ENCODE measurements around the gene STK24.

STK24 gene

GRCh38 chr13:98509271-98510155, 67.4 kb downstream of the STK24 start:
- no peak for DNase-seq (ENCODE audit: low read depth)

- DNase-seq (ENCODE audit: low read depth) = no peak
Measured at GRCh38 chr13:98508685-98509084, 68.2 kb downstream of the STK24 start.

- no peak for DNase-seq (ENCODE audit: low read depth)
Measured at GRCh38 chr13:98508280-98508679, 68.6 kb downstream of the STK24 start.

- no peak for DNase-seq (ENCODE audit: low read depth)
Measured at GRCh38 chr13:98507282-98507797, 69.6 kb downstream of the STK24 start.

DNA sequence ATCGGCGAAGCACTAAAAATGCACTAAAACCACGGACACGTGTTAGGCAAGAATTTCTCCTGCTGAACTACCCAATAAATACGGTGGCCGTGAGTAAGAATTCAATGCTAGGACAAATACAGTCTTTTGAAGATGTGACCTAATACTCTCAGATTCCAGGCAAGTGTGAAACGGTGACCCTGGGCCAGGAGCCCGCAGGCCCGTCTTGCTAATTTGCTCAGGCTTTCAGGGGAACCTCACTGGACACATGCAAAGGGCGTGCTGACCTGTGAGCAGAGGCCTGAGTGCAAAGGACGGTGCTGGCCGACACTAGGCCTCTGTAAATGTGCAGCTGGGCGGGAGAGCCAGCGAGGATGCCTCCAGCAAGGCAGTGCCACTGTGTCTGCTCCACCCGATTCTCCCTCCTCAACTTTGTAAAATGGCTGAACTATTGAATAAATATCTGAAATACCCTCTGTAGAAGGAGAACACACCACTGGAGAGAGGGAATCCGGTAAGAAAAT, 70.1 kb downstream of the STK24 start:
- DNase-seq (ENCODE audit: low read depth) = no peak

DNA sequence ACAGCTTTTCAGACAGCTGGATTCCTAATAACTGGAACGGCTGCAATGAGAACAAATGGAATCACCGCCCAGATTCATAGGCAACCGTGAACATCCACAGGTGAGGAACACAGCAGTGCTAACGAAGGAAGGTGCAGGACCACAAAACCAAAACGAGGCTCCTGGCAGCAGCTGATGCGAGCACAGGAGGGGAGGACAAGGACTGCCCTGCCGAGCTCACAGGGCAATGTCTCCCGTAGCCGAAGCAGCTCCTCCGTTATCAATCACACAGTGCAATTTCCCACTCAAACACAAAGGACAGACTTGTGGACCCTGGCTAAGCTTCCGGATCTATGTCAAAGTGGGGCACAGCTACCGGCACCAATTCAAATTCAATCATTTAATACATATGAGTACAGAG, 70.6 kb downstream of the STK24 start:
- no peak for DNase-seq (ENCODE audit: low read depth)

GRCh38 chr13:98505217-98505616, 71.7 kb downstream of the STK24 start:
- DNase-seq (ENCODE audit: low read depth) = no peak

GRCh38 chr13:98504371-98504963, 72.4 kb downstream of the STK24 start:
- DNase-seq (ENCODE audit: low read depth) = no peak

DNA sequence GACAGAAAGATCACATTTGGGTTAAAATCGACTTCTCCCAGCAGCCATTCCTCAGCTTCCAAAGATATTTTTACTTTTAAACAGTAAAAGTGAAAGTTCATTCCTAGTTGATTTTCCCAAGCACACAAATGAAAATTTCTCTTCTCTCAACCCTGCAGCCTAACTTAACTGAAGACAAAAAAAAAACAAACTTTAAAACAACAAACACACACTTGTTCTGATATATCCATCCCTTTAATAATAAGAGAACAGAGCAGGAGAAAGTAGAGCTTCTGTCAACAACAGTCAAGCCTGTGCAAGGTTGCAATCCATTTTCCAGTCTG, 72.9 kb downstream of the STK24 start:
- no peak for DNase-seq (ENCODE audit: low read depth)

DNA sequence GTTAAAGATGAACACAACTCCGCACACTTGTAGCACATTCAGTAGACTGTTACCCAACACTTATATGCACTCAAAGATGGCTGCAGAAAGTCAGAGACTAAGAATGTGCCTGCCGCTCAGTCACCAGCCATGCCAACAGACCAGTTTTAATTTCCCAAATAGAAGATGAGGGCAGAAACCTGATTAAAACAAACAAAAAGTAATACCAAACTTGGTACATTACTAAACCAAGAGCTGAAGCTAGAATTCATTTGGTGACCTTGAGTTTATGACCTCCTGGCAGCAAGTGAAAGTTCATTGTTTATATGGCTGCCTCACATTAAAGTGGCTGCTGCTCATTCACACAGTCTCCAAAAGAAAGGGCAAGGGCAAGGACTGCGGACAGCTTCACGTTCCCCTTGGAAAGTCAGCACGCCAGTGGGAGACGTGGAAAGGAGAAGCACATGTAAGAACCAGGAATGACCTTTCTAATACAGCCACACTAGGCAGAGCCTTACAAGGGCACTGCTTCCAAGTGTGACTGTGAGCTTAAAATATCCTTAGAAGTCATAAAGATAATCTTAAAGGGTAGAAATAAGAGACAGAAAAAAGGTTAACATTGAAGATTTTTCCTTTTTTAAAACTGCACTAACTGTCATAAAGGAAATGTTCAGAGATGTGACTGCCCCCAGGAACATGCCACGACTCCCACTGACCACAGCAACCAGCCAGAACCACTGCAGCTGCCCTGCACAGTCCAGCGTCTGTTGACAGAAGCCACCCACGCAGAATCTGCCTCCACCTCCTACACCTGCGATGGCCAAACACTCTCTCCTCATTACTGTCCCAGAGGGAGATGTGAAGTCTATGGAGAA, 73.5 kb downstream of the STK24 start:
- DNase-seq (ENCODE audit: low read depth) = no peak

GRCh38 chr13:98500963-98501421, 75.9 kb downstream of the STK24 start:
- DNase-seq (ENCODE audit: low read depth) = no peak

DNA sequence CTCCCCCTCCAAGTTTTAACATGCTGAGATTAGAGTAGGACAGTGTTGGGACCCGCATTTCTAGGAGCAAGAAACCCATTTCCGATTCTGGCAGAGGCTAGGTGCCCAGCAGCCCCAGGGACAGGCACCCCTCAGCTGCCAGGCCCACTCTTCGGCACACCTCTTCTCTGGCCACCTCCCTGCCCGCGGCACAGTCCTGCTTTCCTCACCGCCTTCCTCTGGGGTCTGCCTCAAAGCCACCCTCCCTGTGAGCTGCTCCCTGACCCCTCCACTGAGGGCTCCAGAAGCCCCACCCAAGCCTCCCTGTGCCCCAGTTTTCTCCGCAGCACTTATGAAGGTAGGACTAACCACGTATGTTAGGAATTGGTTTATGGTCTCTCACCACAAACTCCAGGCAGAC, 79.9 kb downstream of the STK24 start:
- no peak for DNase-seq (ENCODE audit: low read depth)

DNA sequence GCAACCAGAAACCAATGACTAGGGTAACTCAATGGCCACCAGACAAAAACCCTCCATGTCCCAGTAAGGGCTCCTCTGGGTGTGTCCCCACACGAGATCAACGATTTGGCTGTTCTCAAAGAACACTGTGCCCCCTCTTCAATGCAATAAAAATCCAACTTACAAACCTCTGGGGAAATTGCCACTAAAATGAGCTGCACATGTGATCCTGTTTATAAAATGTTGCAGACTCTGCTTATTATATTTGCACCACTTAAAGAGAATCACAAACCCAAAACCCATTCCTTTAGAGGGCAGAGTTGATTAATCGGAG, 80.5 kb downstream of the STK24 start:
- no peak for DNase-seq (ENCODE audit: low read depth)

- no peak for DNase-seq (ENCODE audit: low read depth)
Measured at GRCh38 chr13:98495627-98496478, 81.1 kb downstream of the STK24 start.

DNA sequence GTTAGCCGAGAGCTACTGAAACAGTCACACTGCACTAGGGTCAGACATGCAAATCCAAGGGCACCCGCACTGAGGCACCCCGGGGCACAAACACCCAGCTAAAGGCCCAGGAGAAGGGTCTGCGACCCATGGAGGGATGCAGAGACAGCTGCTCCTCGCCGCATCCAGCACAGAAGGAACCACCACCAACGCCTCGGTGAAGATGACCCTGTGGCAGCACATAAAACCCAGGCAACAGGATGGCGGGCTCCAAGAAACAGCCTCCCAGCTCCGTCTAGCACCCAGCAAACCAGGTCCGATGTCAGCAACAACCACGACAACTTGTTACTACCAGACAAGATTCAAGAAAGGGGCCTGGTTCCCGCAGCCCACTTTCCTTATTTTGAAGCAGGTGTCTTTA, 82.1 kb downstream of the STK24 start:
- DNase-seq (ENCODE audit: low read depth) = no peak

GRCh38 chr13:98493042-98493712, 83.7 kb downstream of the STK24 start:
- DNase-seq (ENCODE audit: low read depth) = no peak

DNA sequence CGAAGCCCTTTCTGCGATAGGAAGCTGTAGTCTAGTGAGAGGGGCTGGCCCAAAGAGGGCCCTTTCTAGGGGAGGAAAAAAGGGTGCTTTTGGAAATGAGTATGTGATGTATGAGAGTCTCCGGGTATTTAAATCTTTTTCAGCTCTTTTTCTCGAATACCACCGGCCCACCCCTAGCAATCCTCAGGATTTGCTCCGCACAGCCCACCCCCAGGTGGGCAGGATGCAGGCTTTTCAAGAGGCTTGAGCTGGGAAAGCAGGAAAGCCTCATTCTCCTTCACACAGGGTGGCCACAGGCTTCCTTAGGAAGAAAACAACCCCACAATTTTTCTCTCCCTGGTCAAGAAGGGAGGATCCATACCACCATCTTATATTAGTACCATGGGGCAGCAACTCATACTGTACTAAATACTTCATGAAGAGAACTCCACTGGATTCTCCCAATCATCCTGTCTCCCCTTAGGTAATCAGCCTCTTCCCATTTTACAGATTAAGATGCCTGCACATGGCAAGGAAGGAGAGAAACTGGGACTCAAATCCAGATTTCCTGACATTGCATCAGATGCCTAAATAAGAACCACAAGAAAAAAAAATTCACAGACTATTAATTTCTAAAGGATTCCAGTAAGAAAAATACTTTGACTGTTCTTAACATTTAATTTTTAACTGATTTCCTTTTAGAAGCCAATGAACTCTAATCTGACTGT, 84.4 kb downstream of the STK24 start:
- DNase-seq (ENCODE audit: low read depth) = no peak

DNA sequence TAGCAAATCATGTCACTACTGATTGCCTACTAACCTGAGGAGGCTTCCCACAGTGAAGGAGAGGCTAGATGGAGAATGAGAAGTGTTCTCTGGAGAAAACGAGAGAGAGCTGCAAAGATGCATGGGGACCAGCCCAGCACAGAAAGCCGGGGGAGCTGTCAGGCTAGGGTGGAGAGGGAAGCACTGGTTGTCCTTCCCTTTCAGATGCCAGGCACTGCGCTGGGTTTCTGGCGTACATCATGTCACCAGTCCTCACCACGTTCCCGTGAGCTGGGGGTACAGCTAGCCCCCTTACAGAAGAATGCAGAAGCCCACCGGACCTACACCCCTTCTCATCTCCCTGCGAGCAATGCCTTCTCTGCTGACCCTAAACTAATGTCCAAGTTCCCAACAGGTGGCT, 86.0 kb downstream of the STK24 start:
- DNase-seq (ENCODE audit: low read depth) = no peak

- DNase-seq (ENCODE audit: low read depth) = no peak
Measured at GRCh38 chr13:98490195-98490836, 86.6 kb downstream of the STK24 start.
